ENCODE measurements around the gene MIPEP. TPM values are rescaled to one million over a fixed set of nuclear protein-coding genes. Genes with fewer than 3 reads are reported as not detected.

Gene MIPEP
- total RNA-seq, 3 donors from 2014 or later = 17.3 to 27.0 (median 24.6) TPM

DNA sequence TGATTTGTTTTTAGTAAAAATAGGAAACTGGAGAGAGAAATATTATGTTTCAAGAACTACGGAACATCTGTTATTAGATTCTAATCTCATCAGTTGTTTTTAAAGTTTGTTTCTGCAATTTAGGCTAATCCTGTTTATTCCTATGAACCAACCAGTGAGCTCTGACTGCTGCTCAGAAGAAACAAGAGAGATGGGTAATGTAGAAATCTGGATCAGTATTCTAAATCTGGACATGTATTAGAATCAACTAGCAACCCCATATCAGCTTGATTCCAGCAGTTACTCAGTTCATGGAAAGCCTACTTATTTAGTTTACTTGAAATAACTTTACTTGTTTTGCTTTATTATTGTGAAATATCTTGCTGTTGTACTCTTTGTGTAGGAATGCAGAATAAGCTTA is 203.8 kb downstream of the MIPEP start:
- intact Hi-C loops (cut with DNase I, micrococcal nuclease) = no loop called here
- Histone ChIP-seq H3K4me1 (ENCODE audit: low read depth) (no peaks in the 10 kb centered on the region), H3K36me3 (ENCODE audit: low read depth) (no peaks in the 10 kb centered on the region), H3K9me3 (peaks cover 16% of the 10 kb centered on the region), H3K4me3 (no peak overlapping the region)
- no peak for ATAC-seq
- TF ChIP-seq, protein P1, sequence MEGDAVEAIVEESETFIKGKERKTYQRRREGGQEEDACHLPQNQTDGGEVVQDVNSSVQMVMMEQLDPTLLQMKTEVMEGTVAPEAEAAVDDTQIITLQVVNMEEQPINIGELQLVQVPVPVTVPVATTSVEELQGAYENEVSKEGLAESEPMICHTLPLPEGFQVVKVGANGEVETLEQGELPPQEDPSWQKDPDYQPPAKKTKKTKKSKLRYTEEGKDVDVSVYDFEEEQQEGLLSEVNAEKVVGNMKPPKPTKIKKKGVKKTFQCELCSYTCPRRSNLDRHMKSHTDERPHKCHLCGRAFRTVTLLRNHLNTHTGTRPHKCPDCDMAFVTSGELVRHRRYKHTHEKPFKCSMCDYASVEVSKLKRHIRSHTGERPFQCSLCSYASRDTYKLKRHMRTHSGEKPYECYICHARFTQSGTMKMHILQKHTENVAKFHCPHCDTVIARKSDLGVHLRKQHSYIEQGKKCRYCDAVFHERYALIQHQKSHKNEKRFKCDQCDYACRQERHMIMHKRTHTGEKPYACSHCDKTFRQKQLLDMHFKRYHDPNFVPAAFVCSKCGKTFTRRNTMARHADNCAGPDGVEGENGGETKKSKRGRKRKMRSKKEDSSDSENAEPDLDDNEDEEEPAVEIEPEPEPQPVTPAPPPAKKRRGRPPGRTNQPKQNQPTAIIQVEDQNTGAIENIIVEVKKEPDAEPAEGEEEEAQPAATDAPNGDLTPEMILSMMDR (IDR thresholded peaks at IDR 0.05) = no peak
- DNase-seq = no peak

DNA sequence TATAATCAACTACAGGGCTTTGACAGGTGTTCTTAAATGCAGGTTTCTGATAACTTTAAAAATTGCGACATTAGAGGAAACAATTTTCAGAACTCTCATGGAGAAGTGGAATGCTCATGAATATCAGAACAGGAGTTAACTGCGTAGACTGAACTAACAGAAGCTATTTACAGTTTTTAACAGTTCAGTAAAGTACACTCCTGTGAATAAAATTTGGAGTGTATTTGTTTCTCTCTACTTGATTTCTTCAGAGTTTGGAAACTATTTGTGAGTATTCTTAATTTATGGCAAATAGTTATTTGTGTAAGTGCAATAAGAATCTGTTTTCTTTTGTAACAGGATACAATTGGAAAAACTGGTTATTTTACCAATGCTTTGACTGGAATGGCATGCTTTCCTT is 204.6 kb downstream of the MIPEP start:
- Histone ChIP-seq H3K4me3 (no peak overlapping the region), H3K9me3 (peaks cover 16% of the 10 kb centered on the region), H3K36me3 (ENCODE audit: low read depth) (no peaks in the 10 kb centered on the region), H3K4me1 (ENCODE audit: low read depth) (no peaks in the 10 kb centered on the region)
- DNase-seq (no peak), ATAC-seq (no peak)
- intact Hi-C loops (cut with DNase I, micrococcal nuclease) = no loop called here
- TF ChIP-seq, protein P1 (IDR thresholded peaks at IDR 0.05) = no peak

DNA sequence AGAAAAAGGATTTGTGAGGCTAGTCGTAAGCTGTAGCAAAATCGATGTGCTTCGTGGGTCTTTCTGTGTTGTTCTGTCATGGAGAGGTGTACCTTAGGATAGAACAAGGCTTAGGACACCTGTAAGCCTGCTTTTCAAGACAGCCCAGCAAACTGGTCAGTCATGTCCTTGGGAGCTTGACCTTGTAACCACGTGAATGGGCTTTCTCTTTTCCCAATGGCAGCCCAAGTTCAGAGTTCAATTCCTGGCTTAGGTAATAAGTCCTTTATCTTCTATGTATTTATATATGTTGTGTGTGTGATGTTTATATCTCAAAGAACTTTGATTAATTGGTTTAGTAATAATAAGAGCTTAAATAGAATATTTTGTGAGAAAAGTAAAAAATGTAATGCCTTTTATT is 206.1 kb downstream of the MIPEP start:
- Histone ChIP-seq H3K4me3 (no peak overlapping the region), H3K4me1 (ENCODE audit: low read depth) (no peaks in the 10 kb centered on the region), H3K36me3 (ENCODE audit: low read depth) (no peaks in the 10 kb centered on the region), H3K9me3 (peaks cover 16% of the 10 kb centered on the region)
- ATAC-seq (no peak), DNase-seq (no peak)
- intact Hi-C loops (cut with DNase I, micrococcal nuclease) = no loop called here
- TF ChIP-seq, protein P1 (IDR thresholded peaks at IDR 0.05) = no peak

DNA sequence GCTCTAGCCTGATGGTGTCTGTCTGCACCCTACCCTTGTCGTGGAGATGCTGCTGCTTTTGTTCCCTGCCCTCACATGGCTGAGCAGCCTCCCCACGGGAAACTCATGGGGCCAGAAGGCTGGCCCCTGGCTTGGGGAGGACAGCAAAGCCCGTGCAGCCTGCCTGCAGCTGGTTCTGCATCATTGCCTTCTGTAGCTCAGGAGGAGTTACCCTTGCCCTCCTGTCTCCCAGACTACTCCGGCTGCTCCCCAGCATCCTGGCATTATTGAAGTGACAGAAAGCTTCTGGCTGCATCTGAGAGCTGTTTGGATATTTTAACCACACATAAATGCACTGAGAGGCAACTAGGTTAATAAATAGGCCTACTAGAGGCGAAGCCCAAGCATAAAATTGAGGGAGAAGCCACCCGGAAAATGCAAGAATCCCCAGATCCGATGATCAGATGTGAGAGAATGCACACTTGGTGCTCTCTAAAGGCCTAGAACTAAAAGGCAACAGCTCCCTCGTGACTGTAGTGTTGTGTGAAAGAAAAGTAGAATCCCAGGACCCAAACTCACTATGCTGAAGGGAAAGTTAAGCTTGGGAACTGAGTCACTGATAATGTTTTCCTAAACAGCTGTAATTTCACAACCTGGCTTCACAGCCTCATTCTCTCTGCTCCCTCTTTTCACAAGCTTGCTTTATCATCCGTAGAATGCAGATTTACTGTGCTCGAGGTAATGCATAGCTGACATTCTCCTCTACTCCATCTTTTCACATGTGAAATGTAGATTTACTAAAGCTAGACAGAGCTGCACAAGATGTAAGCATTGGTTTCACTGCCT is 208.1 kb downstream of the MIPEP start:
- ATAC-seq (no peak), DNase-seq (no peak)
- H3K9me3 ChIP-seq = peaks cover 16% of the 10 kb centered on the region
- intact Hi-C loops (cut with DNase I, micrococcal nuclease) = no loop called here
- TF ChIP-seq, protein P1 (IDR thresholded peaks at IDR 0.05) = no peak
- H3K36me3 ChIP-seq (ENCODE audit: low read depth) = no peaks in the 10 kb centered on the region
- H3K4me1 ChIP-seq (ENCODE audit: low read depth) = no peaks in the 10 kb centered on the region
- H3K4me3 ChIP-seq = no peak overlapping the region

Other genes starting within 250 kb of the MIPEP start
- under 1 TPM in 1 of 3 donors, not detected in 2; 0.32 TPM for gene C1QTNF9B, start 8.1 kb upstream of the MIPEP start, total RNA-seq